IMR-90 (cell line): ENCODE measurements around the gene CFAP251. TPM values are rescaled to one million over a fixed set of nuclear protein-coding genes. Genes with fewer than 3 reads are reported as not detected.

ENCODE experiments used
- MXI1 ChIP-seq: IDR thresholded peaks from 2 replicates; pipeline ENCODE4 v1.6.1; 2012; ENCODE audit warnings: low read depth, mild to moderate bottlenecking, low read length, moderate library complexity, borderline replicate concordance
- NFE2L2 ChIP-seq: fragments of 150-350 bp; IDR thresholded peaks from 2 replicates; pipeline ENCODE4 v1.6.1; 2016; ENCODE audit warnings: low read depth, mild to moderate bottlenecking, low read length
- POLR2A ChIP-seq: IDR thresholded peaks from 2 replicates; pipeline ENCODE4 v1.6.1; 2012; ENCODE audit warnings: mild to moderate bottlenecking, low read depth, low read length
- polyA plus RNA-seq, 3 experiments: library from polyadenylated mRNA; depleted of rRNA; stranded (reverse); fragments of >200 nt; gene quantifications; 2 replicates each; pipeline ENCODE4 v1.2.3, GENCODE V29; 2012; ENCODE audit warnings: low replicate concordance in 1 of 3
- total RNA-seq: library from RNA; depleted of rRNA; stranded (reverse); fragments of >200 nt; gene quantifications from 2 replicates; pipeline ENCODE4 v1.2.3, GENCODE V29; 2012

Gene CFAP251
- total and polyA plus RNA-seq, 2 of the 4 experiments (the other 2 are of a cell fraction) = 7.8 to 9.1 TPM

GRCh38 chr12:121992059-121992879 is 73.9 kb downstream of the CFAP251 start (continued):
- TF ChIP-seq MXI1 (peak; percentile 9; the same call in 1 of the 2 replicates), NFE2L2 (no peak), POLR2A (peak; percentile 53; the same call in 1 of the 2 replicates)
